SU-DHL-6 (cell line): ENCODE results near the gene PRH2.

Experiments
- H2AFZ ChIP-seq: fragments of 200-600 bp; sonication (generic); 2 replicates; pipeline ENCODE4 v1.6.1; 2014; ENCODE audit warnings: low read depth, mild to moderate bottlenecking, moderate library complexity, mixed read lengths, antibody characterized with exemption, low read length; ENCODE audit not compliant: severe bottlenecking
- H3F3A ChIP-seq: fragments of 200-600 bp; shearing (Covaris generic); 2 replicates; pipeline ENCODE4 v1.6.0; 2016; ENCODE audit warnings: antibody characterized with exemption, mild to moderate bottlenecking; ENCODE audit not compliant: insufficient read depth
- H3K27ac ChIP-seq: fragments of 200-600 bp; sonication (generic); 2 replicates; pipeline ENCODE4 v1.5.1; 2016; ENCODE audit warnings: low read depth, mild to moderate bottlenecking, low read length, moderate library complexity, mixed read lengths
- H3K27me3 ChIP-seq: fragments of 200-600 bp; sonication (generic), shearing (Covaris generic); 2 replicates; pipeline ENCODE4 v1.6.0; 2014; ENCODE audit warnings: mild to moderate bottlenecking, low read length
- H3K36me3 ChIP-seq: fragments of 200-600 bp; sonication (generic); 2 replicates; pipeline ENCODE4 v1.6.1; 2014; ENCODE audit warnings: mild to moderate bottlenecking, low read length, mixed read lengths
- H3K4me2 ChIP-seq: fragments of 300-600, 200-600 bp; shearing (Covaris generic), sonication (generic); 2 replicates; pipeline ENCODE4 v1.6.0; 2014; ENCODE audit warnings: low read length, low read depth, mild to moderate bottlenecking; ENCODE audit not compliant: poor library complexity, severe bottlenecking
- H3K4me3 ChIP-seq: fragments of 200-600 bp; sonication (generic); 2 replicates; pipeline ENCODE4 v1.5.1; 2014; ENCODE audit warnings: antibody characterized with exemption, low read length, mild to moderate bottlenecking, mixed read lengths; ENCODE audit not compliant: insufficient read depth, poor library complexity, severe bottlenecking
- H3K79me2 ChIP-seq: fragments of 200-600 bp; sonication (generic); 2 replicates; pipeline ENCODE4 v1.6.1; 2014; ENCODE audit warnings: mild to moderate bottlenecking, low read length, moderate library complexity; ENCODE audit not compliant: insufficient read depth
- H3K9ac ChIP-seq: fragments of 200-600 bp; sonication (generic); 2 replicates; pipeline ENCODE4 v1.7.0; 2014; ENCODE audit warnings: mild to moderate bottlenecking, low read length
- H3K9me2 ChIP-seq: fragments of 200-600 bp; sonication (generic); replicated peaks from 2 replicates; pipeline ENCODE4 v1.6.1; 2014; ENCODE audit warnings: low read length; ENCODE audit not compliant: insufficient read depth
- H3K9me3 ChIP-seq: fragments of 200-600 bp; sonication (generic); 2 replicates; pipeline ENCODE4 v1.6.1; 2014; ENCODE audit warnings: low read length, mixed read lengths; ENCODE audit not compliant: insufficient read depth
- H4K20me1 ChIP-seq: fragments of 200-600 bp; sonication (generic); 2 replicates; pipeline ENCODE4 v1.6.1; 2014; ENCODE audit warnings: low read depth, mild to moderate bottlenecking, antibody characterized with exemption, low read length, moderate library complexity, mixed read lengths
- EZH2phosphoT487 ChIP-seq: fragments of 200-600 bp; sonication (generic), shearing (Covaris generic); conservative IDR thresholded peaks from 2 replicates; pipeline ENCODE4 v1.6.1; 2018; ENCODE audit warnings: mild to moderate bottlenecking, antibody characterized with exemption, low read length, moderate library complexity, mixed read lengths
- TF ChIP-seq, protein P1 (sequence below): fragments of 200-600 bp; sonication (generic); IDR thresholded peaks from one replicate; pipeline ENCODE4 v1.5.1; 2017; ENCODE audit warnings: antibody characterized with exemption, mild to moderate bottlenecking, low read length, moderate library complexity; ENCODE audit not compliant: insufficient read depth, poor library complexity, severe bottlenecking

PRH2 gene

GRCh38 chr12:10960211-10960610, 31.2 kb downstream of the PRH2 start:
- Histone ChIP-seq H3K79me2 (no peaks in the 10 kb centered on the region), H3K9ac (no peak overlapping the region), H3K4me2 (no peak overlapping the region), H2AFZ (no peak overlapping the region), H3F3A (no peaks in the 10 kb centered on the region), H3K9me3 (no peaks in the 10 kb centered on the region), H3K4me3 (no peak overlapping the region), H3K27me3 (no peaks in the 10 kb centered on the region), H3K27ac (no peak overlapping the region), H3K36me3 (no peaks in the 10 kb centered on the region), H4K20me1 (no peaks in the 10 kb centered on the region), H3K9me2 (no peaks in the 10 kb centered on the region)
- no peak for TF ChIP-seq EZH2phosphoT487
- TF ChIP-seq, protein P1, sequence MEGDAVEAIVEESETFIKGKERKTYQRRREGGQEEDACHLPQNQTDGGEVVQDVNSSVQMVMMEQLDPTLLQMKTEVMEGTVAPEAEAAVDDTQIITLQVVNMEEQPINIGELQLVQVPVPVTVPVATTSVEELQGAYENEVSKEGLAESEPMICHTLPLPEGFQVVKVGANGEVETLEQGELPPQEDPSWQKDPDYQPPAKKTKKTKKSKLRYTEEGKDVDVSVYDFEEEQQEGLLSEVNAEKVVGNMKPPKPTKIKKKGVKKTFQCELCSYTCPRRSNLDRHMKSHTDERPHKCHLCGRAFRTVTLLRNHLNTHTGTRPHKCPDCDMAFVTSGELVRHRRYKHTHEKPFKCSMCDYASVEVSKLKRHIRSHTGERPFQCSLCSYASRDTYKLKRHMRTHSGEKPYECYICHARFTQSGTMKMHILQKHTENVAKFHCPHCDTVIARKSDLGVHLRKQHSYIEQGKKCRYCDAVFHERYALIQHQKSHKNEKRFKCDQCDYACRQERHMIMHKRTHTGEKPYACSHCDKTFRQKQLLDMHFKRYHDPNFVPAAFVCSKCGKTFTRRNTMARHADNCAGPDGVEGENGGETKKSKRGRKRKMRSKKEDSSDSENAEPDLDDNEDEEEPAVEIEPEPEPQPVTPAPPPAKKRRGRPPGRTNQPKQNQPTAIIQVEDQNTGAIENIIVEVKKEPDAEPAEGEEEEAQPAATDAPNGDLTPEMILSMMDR, result no peak

DNA sequence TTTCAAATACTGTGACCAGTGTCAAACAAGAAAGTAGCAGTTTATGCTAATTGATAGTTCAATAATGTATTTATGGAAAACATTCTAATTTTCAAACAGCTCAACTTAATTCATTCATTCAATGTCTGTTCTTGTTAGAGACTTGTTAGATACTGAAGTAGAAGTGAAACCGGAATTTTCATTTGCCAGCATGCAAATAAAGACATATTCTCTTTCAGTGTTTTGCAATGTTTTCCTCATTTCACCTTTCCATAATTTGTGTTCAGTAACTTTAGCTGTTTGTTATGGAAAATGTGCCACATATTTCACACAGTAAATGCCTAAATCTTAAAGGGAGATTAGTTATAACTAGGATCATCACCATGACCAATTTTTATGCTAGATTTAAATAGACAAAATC, 36.4 kb downstream of the PRH2 start:
- Histone ChIP-seq H3K4me2 (no peak overlapping the region), H2AFZ (no peak overlapping the region), H3F3A (no peaks in the 10 kb centered on the region), H3K4me3 (no peak overlapping the region), H3K27ac (no peak overlapping the region), H3K9me2 (no peaks in the 10 kb centered on the region), H3K9ac (no peak overlapping the region), H3K36me3 (no peaks in the 10 kb centered on the region), H4K20me1 (no peaks in the 10 kb centered on the region), H3K27me3 (no peaks in the 10 kb centered on the region), H3K9me3 (no peaks in the 10 kb centered on the region), H3K79me2 (no peaks in the 10 kb centered on the region)
- no peak for TF ChIP-seq EZH2phosphoT487
- TF ChIP-seq, protein P1, result no peak

- no peaks in the 10 kb centered on the region for H3K9me3 ChIP-seq
- no peak overlapping the region for H2AFZ ChIP-seq
- H3K9ac ChIP-seq, result no peak overlapping the region
- no peak overlapping the region for H3K4me2 ChIP-seq
- no peaks in the 10 kb centered on the region for H3K27me3 ChIP-seq
- no peak overlapping the region for H3K4me3 ChIP-seq
- H3K79me2 ChIP-seq, result no peaks in the 10 kb centered on the region
- no peaks in the 10 kb centered on the region for H3F3A ChIP-seq
- no peak for TF ChIP-seq EZH2phosphoT487
- TF ChIP-seq, protein P1, result no peak
- no peaks in the 10 kb centered on the region for H4K20me1 ChIP-seq
- H3K9me2 ChIP-seq, result no peaks in the 10 kb centered on the region
- no peak overlapping the region for H3K27ac ChIP-seq
- H3K36me3 ChIP-seq, result no peaks in the 10 kb centered on the region
Measured at GRCh38 chr12:10966314-10966713, 37.3 kb downstream of the PRH2 start.

- Histone ChIP-seq H3K4me3 (no peak overlapping the region), H3K9me2 (no peaks in the 10 kb centered on the region), H4K20me1 (no peaks in the 10 kb centered on the region), H3K27ac (no peak overlapping the region), H3K9ac (no peak overlapping the region), H3K4me2 (no peak overlapping the region), H2AFZ (no peak overlapping the region), H3K79me2 (no peaks in the 10 kb centered on the region), H3K27me3 (no peaks in the 10 kb centered on the region), H3K9me3 (no peaks in the 10 kb centered on the region), H3F3A (no peaks in the 10 kb centered on the region), H3K36me3 (no peaks in the 10 kb centered on the region)
- TF ChIP-seq EZH2phosphoT487, result no peak
Measured at GRCh38 chr12:10967409-10967808, 38.4 kb downstream of the PRH2 start.
